K562 (cell line): ENCODE measurements around the gene C2CD4C. TPM values are rescaled to one million over a fixed set of nuclear protein-coding genes. Genes with fewer than 3 reads are reported as not detected.
A peak's percentile ranks its signal among the peaks of the same experiment; 100 is the strongest.

Source experiments
- ATAC-seq: fragments of 200-7000 bp; cut with Tn5 transposase; 3 replicates; pipeline ENCODE4 v1.9.1; 2020; ENCODE audit warnings: moderate library complexity
- BruUV-seq: library from RNA; stranded (reverse); fragments of 400-500 nt; replicated peaks from 2 replicates; lab custom pipeline; 2021; lab: Mats Ljungman, UMichigan
- CTCF ChIA-PET: fragments of 300-600 bp; formaldehyde crosslinking; extraction: SDS; loops from one replicate; lab custom pipeline; 2021; ENCODE audit warnings: low intra/inter-chr PET ratio; lab: Yijun Ruan, JAX
- POLR2A ChIA-PET: fragments of 300-600, 350-650 bp; sonication (Branson Sonifier 250); formaldehyde crosslinking; extraction: SDS; loops from one replicate; lab custom pipeline; 2021; ENCODE audit warnings: antibody characterized with exemption, inconsistent platforms; lab: Yijun Ruan, JAX
- DNase-seq, 4 experiments: peaks; one replicate each; pipeline versions ENCODE4 v3.0.0 to v3.0.0-alpha.2; 2011 to 2018; ENCODE audit warnings: low spot score in 3 of 4, mixed read lengths in 3 of 4; ENCODE audit errors: extremely low read depth in 1 of 4
- FAIRE-seq: peaks from 2 replicates; lab custom pipeline; 2011; peaks lifted over from hg19 to GRCh38; lab: Jason Lieb, UNC
- H2AFZ ChIP-seq: 2 replicates; pipeline ENCODE4 v1.6.0; 2011; ENCODE audit warnings: low read depth, low read length, control low read depth, inconsistent platforms
- H3K27ac ChIP-seq: fragments of 200-600 bp; 3 replicates; pipeline ENCODE4 v1.8.0; 2011; ENCODE audit warnings: low read depth, mild to moderate bottlenecking, control low read depth, inconsistent platforms, low read length, moderate library complexity, mixed read lengths; ENCODE audit errors: extremely low read depth
- H3K27me3 ChIP-seq, 2 experiments: fragments of 300-600 bp in 1 of 2; 2 replicates in 1 of 2; 3 replicates in 1 of 2; pipeline versions ENCODE4 v1.6.0 to v1.8.0; 2011; ENCODE audit warnings: inconsistent platforms in 2 of 2, low read length in 2 of 2, mild to moderate bottlenecking in 1 of 2, mixed read lengths in 1 of 2, moderate library complexity in 1 of 2; ENCODE audit not compliant: control insufficient read depth in 2 of 2, insufficient read depth in 2 of 2
- H3K36me3 ChIP-seq: fragments of 300-600 bp; 3 replicates; pipeline ENCODE4 v1.8.0; 2011; ENCODE audit warnings: mild to moderate bottlenecking, low read length, inconsistent platforms; ENCODE audit not compliant: control insufficient read depth, insufficient read depth
- H3K4me1 ChIP-seq, 2 experiments: fragments of 200-600 bp in 1 of 2; replicated peaks in 1 of 2; 2 replicates in 1 of 2; 3 replicates in 1 of 2; pipeline versions ENCODE4 v1.5.1 to v1.8.0; 2011; ENCODE audit warnings: inconsistent platforms in 2 of 2, low read length in 2 of 2, mild to moderate bottlenecking in 1 of 2, mixed read lengths in 1 of 2, moderate library complexity in 1 of 2; ENCODE audit not compliant: control insufficient read depth in 2 of 2, insufficient read depth in 2 of 2
- H3K4me2 ChIP-seq: 2 replicates; pipeline ENCODE4 v1.6.1; 2011; ENCODE audit warnings: low read length, control low read depth, inconsistent platforms, mixed read lengths; ENCODE audit not compliant: insufficient read depth
- H3K4me3 ChIP-seq: fragments of 200-600 bp; sonication (generic), shearing (Covaris generic); 2 replicates; pipeline ENCODE4 v1.5.1; 2016; ENCODE audit warnings: control low read depth, inconsistent platforms
- H3K79me2 ChIP-seq: fragments of 200-600 bp; 3 replicates; pipeline ENCODE4 v1.8.0; 2011; ENCODE audit warnings: low read length, inconsistent platforms; ENCODE audit not compliant: control insufficient read depth, insufficient read depth
- H3K9ac ChIP-seq, 2 experiments: 2 replicates each; pipeline versions ENCODE4 v1.6.0 to v1.6.1; 2011; ENCODE audit warnings: low read depth in 2 of 2, low read length in 2 of 2, control low read depth in 1 of 2, inconsistent platforms in 1 of 2, mild to moderate bottlenecking in 1 of 2, mixed read lengths in 1 of 2; ENCODE audit not compliant: insufficient read depth in 1 of 2
- H3K9me1 ChIP-seq: one replicate; pipeline ENCODE4 v1.6.0; 2011; ENCODE audit warnings: inconsistent platforms, mild to moderate bottlenecking, low read length, moderate library complexity; ENCODE audit not compliant: control insufficient read depth, insufficient read depth
- H3K9me3 ChIP-seq: replicated peaks from 2 replicates; pipeline ENCODE4 v1.5.1; 2011; ENCODE audit warnings: low read depth, low read length, inconsistent platforms; ENCODE audit not compliant: control insufficient read depth, insufficient read depth
- H4K20me1 ChIP-seq: replicated peaks from 2 replicates; pipeline ENCODE4 v1.6.1; 2011; ENCODE audit warnings: low read length, inconsistent platforms, mixed read lengths; ENCODE audit not compliant: control insufficient read depth, insufficient read depth
- E2F5 ChIP-seq: sonication (generic); formaldehyde crosslinking; IDR thresholded peaks from 2 replicates; pipeline ENCODE4 v1.8.0; 2022; ENCODE audit warnings: mild to moderate bottlenecking, missing genetic modification reagents
- GTF2E2 ChIP-seq: fragments of 200-800 bp; sonication (Bioruptor generic); IDR thresholded peaks from 2 replicates; pipeline ENCODE4 v1.6.1; 2016; ENCODE audit warnings: missing genetic modification characterization, missing compliant biosample characterization
- HOMEZ ChIP-seq: fragments of 250-450 bp; sonication (Bioruptor Pico); IDR thresholded peaks from 2 replicates; pipeline ENCODE4 v1.4.0; 2020; ENCODE audit warnings: mild to moderate bottlenecking, moderate library complexity
- MAX ChIP-seq: sonication (generic); formaldehyde crosslinking; IDR thresholded peaks from 2 replicates; pipeline ENCODE4 v1.9.0; 2022; ENCODE audit warnings: mild to moderate bottlenecking, missing genetic modification reagents
- SLC30A9 ChIP-seq: fragments of 250-450 bp; sonication (Bioruptor Pico); IDR thresholded peaks from 2 replicates; pipeline ENCODE4 v1.8.0; 2022; ENCODE audit warnings: mild to moderate bottlenecking, moderate library complexity
- SMARCA4 ChIP-seq: fragments of 450-650 bp; IDR thresholded peaks from 2 replicates; pipeline ENCODE4 v1.6.1; 2016
- ZFPM2 ChIP-seq: fragments of 250-450 bp; sonication (Bioruptor Pico); IDR thresholded peaks from 2 replicates; pipeline ENCODE4 v1.5.1; 2022; ENCODE audit warnings: mild to moderate bottlenecking
- ZNF23 ChIP-seq: fragments of 250-450 bp; sonication (Bioruptor Pico); IDR thresholded peaks from 2 replicates; pipeline ENCODE4 v1.4.0; 2020; ENCODE audit warnings: mild to moderate bottlenecking
- ZNF444 ChIP-seq: fragments of 250-450 bp; sonication (Bioruptor Pico); IDR thresholded peaks from 2 replicates; pipeline ENCODE4 v1.4.0; 2020; ENCODE audit warnings: mild to moderate bottlenecking, moderate library complexity
- ZNF740 ChIP-seq, 3 experiments: fragments of 200-800 bp in 1 of 3; sonication (Bioruptor generic) in 1 of 3; sonication (generic) in 1 of 3; formaldehyde crosslinking in 1 of 3; IDR thresholded peaks; 2 replicates each; pipeline versions ENCODE4 v1.6.1 to v1.8.0; 2016 to 2022; ENCODE audit warnings: mild to moderate bottlenecking in 2 of 3, missing compliant biosample characterization in 2 of 3, missing genetic modification characterization in 2 of 3, missing genetic modification reagents in 1 of 3
- WGBS: fragments of 100-300 bp; shearing (Covaris generic); methylation state at CpG from one replicate; pipeline ENCODE4 v1.1.6; 2016; ENCODE audit warnings: low coverage, mixed read lengths; ENCODE audit not compliant: insufficient coverage; ENCODE audit errors: missing lambda C conversion rate; 5-methylcytosine and 5-hydroxymethylcytosine counted together
- in situ Hi-C: fragments of 300-500 bp; cut with MboI; formaldehyde crosslinking; loops from 4 replicates; pipeline ENCODE4 v1.15.0; 2018; ENCODE audit warnings: inconsistent platforms, mixed read lengths
- intact Hi-C: fragments of 100-400 bp; cut with micrococcal nuclease; formaldehyde crosslinking; loops from 2 replicates; pipeline ENCODE4 v1.14.2; 2022
- polyA plus RNA-seq, 8 experiments: library from polyadenylated mRNA; depleted of rRNA in 4 of 8; stranded (reverse) in 5 of 8; unstranded in 3 of 8; fragments of >200 nt; fragmentation: Nextera tagmentation in 2 of 8; fragmentation: Illumina TruSeq in 1 of 8; extraction: Ambion mirVana in 2 of 8; extraction: Trizol in 1 of 8; gene quantifications; 2 replicates each; pipeline versions ENCODE4 v1.2.1 to v1.2.3, GENCODE V29; 2011 to 2014; ENCODE audit warnings: inconsistent platforms in 1 of 8, missing spikeins in 1 of 8
- total RNA-seq, 7 experiments: library from RNA; depleted of rRNA in 6 of 7; stranded (reverse); fragments of >200 nt in 6 of 7; fragmentation: Illumina TruSeq in 2 of 7; extraction: Trizol in 2 of 7; gene quantifications; 2 replicates each; pipeline versions ENCODE4 v1.2.1 to v1.2.3, GENCODE V29; 2011 to 2021; ENCODE audit warnings: low replicate concordance in 1 of 7

Gene C2CD4C
- total and polyA plus RNA-seq, 9 of the 15 experiments (the other 6 are each of a cell fraction or from before 2014, with no cell fraction given), result 0.01 to 0.07 TPM; not detected in 7

- Histone ChIP-seq H3K27ac (no peak overlapping the region; the same call in 2 of the 3 replicates), H3K4me2 (no peak overlapping the region), H3K36me3 (no peaks in the 10 kb centered on the region), H3K9me1 (peaks cover 2% of the 10 kb centered on the region), H3K9me3 (peaks cover 4% of the 10 kb centered on the region), H3K4me1 (peaks cover 0 to 35% of the 10 kb centered on the region in 2 experiments; a peak in 2 of 5 replicates), H4K20me1 (peaks cover 3% of the 10 kb centered on the region; the same call in 1 of the 2 replicates), H2AFZ (no peak overlapping the region), H3K4me3 (no peak overlapping the region), H3K79me2 (no peaks in the 10 kb centered on the region), H3K27me3 (peaks cover 29 to 71% of the 10 kb centered on the region in 2 experiments; a peak in 4 of 5 replicates), H3K9ac (no peak overlapping the region)
- intact Hi-C loops (no loop called here), in situ Hi-C loops (no loop called here)
- DNase-seq, result no peak
- no peak for FAIRE-seq
- no peak for ATAC-seq
- BruUV-seq, result no TSS peak
- 30% methylated on average over 22 of the region's 22 CpGs for WGBS
- POLR2A ChIA-PET, result no interaction called here
- CTCF ChIA-PET, result no interaction called here
- no peak for TF ChIP-seq SLC30A9
- TF ChIP-seq E2F5, result 0 out of 2 replicates have a peak, but pooled peaks have one; percentile 33
- TF ChIP-seq GTF2E2, result no peak
- no peak for TF ChIP-seq ZNF23 (CRISPR knock-in tag)
- no peak for TF ChIP-seq SMARCA4
- TF ChIP-seq MAX (CRISPR knock-in tag), result 0 out of 2 replicates have a peak, but pooled peaks have one; percentile 15
- TF ChIP-seq ZNF444 (CRISPR knock-in tag), result no peak
- no peak for TF ChIP-seq ZFPM2 (CRISPR knock-in tag)
- no peak for TF ChIP-seq ZNF740 (CRISPR knock-in tag; IDR thresholded peaks at IDR 0.05)
- TF ChIP-seq ZNF740 (tag; IDR thresholded peaks at IDR 0.05), result no peak
- TF ChIP-seq HOMEZ (CRISPR knock-in tag), result no peak
Measured at GRCh38 chr19:437041-437440, 28.1 kb upstream of the C2CD4C start.
